ENCODE data around the gene CYFIP1. TPM values are rescaled to one million over a fixed set of nuclear protein-coding genes. Genes with fewer than 3 reads are reported as not detected.

Gene CYFIP1
- total RNA-seq, 1 experiment from 2014 or later, result 80.3 TPM

GRCh38 chr15:22877117-22877516 is 103.1 kb downstream of the CYFIP1 start:
- Histone ChIP-seq H3F3A (ENCODE audit: low read length, unreplicated experiment) (no peaks in the 10 kb centered on the region), H2AFZ (ENCODE audit: low read length) (no peak overlapping the region), H3K9me2 (replicated peaks; ENCODE audit: low read length) (no peaks in the 10 kb centered on the region), H3K27ac (ENCODE audit: low read length) (no peak overlapping the region), H3K36me3 (ENCODE audit: low read depth, low read length) (peaks cover 23% of the 10 kb centered on the region), H3K9ac (ENCODE audit: low read length) (no peak overlapping the region), H3K27me3 (ENCODE audit: low read length) (no peaks in the 10 kb centered on the region), H3K4me3 (ENCODE audit: low read length) (no peak overlapping the region), H3K4me2 (ENCODE audit: low read length) (no peak overlapping the region), H3K9me3 (ENCODE audit: low read length) (no peaks in the 10 kb centered on the region), H3K4me1 (ENCODE audit: insufficient read depth, low read length) (peaks cover 14% of the 10 kb centered on the region), H4K20me1 (ENCODE audit: low read length) (no peaks in the 10 kb centered on the region), H3K79me2 (ENCODE audit: low read length) (no peaks in the 10 kb centered on the region)
- intact Hi-C loops (cut with micrococcal nuclease), result no loop called here
- ChIA-PET CTCF (no interaction called here), POLR2A (ENCODE audit: unreplicated experiment) (no interaction called here)
- DNase-seq (no peak), ATAC-seq (no peak)
- TF ChIP-seq EZH2 (IDR thresholded peaks at IDR 0.05; ENCODE audit: low read length, unreplicated experiment) (no peak), EZH2phosphoT487 (IDR thresholded peaks at IDR 0.05; ENCODE audit: borderline replicate concordance, low read length) (no peak), CTCF (conservative IDR thresholded peaks at IDR 0.05; ENCODE audit: low read depth, low read length) (no peak)
- no TSS peak for BruUV-seq (replicated peaks)

DNA sequence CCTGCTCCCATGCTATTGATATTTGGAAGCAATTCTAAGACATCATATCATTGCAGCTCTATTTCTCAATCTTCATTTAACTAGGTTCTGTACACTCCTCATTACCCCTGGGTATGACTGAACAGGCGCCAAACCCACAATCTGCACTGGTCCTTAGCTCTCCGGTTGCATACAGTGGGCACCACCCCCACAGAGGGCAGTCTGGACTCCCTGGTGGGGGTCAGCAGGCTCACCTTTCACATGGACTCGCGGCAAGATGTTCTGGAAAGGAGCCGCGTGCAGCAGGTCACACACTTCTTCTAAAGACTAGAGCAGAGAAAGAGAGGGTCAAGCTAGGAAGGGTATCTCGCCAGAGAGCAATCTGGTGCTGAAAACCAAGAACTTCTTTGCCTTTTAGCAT is 105.2 kb downstream of the CYFIP1 start:
- Histone ChIP-seq H4K20me1 (ENCODE audit: low read length) (no peaks in the 10 kb centered on the region), H3K4me2 (ENCODE audit: low read length) (no peak overlapping the region), H3K27ac (ENCODE audit: low read length) (no peak overlapping the region), H3K36me3 (ENCODE audit: low read depth, low read length) (peaks cover 37% of the 10 kb centered on the region), H3K9me2 (replicated peaks; ENCODE audit: low read length) (no peaks in the 10 kb centered on the region), H2AFZ (ENCODE audit: low read length) (no peak overlapping the region), H3K4me3 (ENCODE audit: low read length) (no peak overlapping the region), H3F3A (ENCODE audit: low read length, unreplicated experiment) (no peaks in the 10 kb centered on the region), H3K9ac (ENCODE audit: low read length) (no peak overlapping the region), H3K27me3 (ENCODE audit: low read length) (no peaks in the 10 kb centered on the region), H3K9me3 (ENCODE audit: low read length) (no peaks in the 10 kb centered on the region), H3K79me2 (ENCODE audit: low read length) (no peaks in the 10 kb centered on the region), H3K4me1 (ENCODE audit: insufficient read depth, low read length) (peaks cover 14% of the 10 kb centered on the region)
- intact Hi-C loops (cut with micrococcal nuclease), result no loop called here
- DNase-seq (no peak), ATAC-seq (no peak)
- TF ChIP-seq CTCF (conservative IDR thresholded peaks at IDR 0.05; ENCODE audit: low read depth, low read length) (no peak), EZH2phosphoT487 (IDR thresholded peaks at IDR 0.05; ENCODE audit: borderline replicate concordance, low read length) (no peak), EZH2 (IDR thresholded peaks at IDR 0.05; ENCODE audit: low read length, unreplicated experiment) (no peak)
- ChIA-PET CTCF (no interaction called here), POLR2A (ENCODE audit: unreplicated experiment) (no interaction called here)
- BruUV-seq (replicated peaks), result no TSS peak

DNA sequence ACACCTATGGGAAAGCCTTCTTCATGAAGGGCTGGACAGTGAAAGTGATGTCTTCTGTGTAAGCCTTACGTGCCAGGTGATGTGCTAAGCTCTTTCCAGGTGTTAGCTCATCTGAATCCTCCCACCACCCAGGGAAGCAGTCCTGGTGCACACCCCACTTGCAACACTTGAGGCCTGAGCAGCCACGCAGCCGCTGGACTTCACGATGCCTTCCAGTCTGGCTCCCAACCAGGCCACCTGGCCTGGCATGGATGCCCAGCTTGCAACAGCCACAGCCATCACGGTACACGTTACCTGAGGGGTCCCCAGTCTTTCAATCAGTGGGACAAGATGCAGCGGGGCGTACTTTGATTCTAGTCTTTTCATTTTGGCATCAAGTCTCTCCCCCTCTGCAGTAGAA is 105.9 kb downstream of the CYFIP1 start:
- ATAC-seq (no peak), DNase-seq (no peak)
- TF ChIP-seq CTCF (conservative IDR thresholded peaks at IDR 0.05; ENCODE audit: low read depth, low read length), result no peak
- no peak for TF ChIP-seq EZH2 (IDR thresholded peaks at IDR 0.05; ENCODE audit: low read length, unreplicated experiment)
- TF ChIP-seq EZH2phosphoT487 (IDR thresholded peaks at IDR 0.05; ENCODE audit: borderline replicate concordance, low read length), result no peak
- CTCF ChIA-PET, result no interaction called here
- H3K9me2 ChIP-seq (replicated peaks; ENCODE audit: low read length), result no peaks in the 10 kb centered on the region
- no peak overlapping the region for H2AFZ ChIP-seq (ENCODE audit: low read length)
- H3K36me3 ChIP-seq (ENCODE audit: low read depth, low read length), result peaks cover 44% of the 10 kb centered on the region
- H3K4me1 ChIP-seq (ENCODE audit: insufficient read depth, low read length), result peaks cover 14% of the 10 kb centered on the region
- POLR2A ChIA-PET (ENCODE audit: unreplicated experiment), result no interaction called here
- H3K9me3 ChIP-seq (ENCODE audit: low read length), result no peaks in the 10 kb centered on the region
- H3K27ac ChIP-seq (ENCODE audit: low read length), result no peak overlapping the region
- no peak overlapping the region for H3K9ac ChIP-seq (ENCODE audit: low read length)
- BruUV-seq (replicated peaks), result no TSS peak
- H4K20me1 ChIP-seq (ENCODE audit: low read length), result no peaks in the 10 kb centered on the region
- H3K4me2 ChIP-seq (ENCODE audit: low read length), result no peak overlapping the region
- no peaks in the 10 kb centered on the region for H3F3A ChIP-seq (ENCODE audit: low read length, unreplicated experiment)
- no peaks in the 10 kb centered on the region for H3K79me2 ChIP-seq (ENCODE audit: low read length)
- no peaks in the 10 kb centered on the region for H3K27me3 ChIP-seq (ENCODE audit: low read length)
- intact Hi-C loops (cut with micrococcal nuclease), result no loop called here
- no peak overlapping the region for H3K4me3 ChIP-seq (ENCODE audit: low read length)

All from PC-3 (cell line).